HL-60 (cell line): ENCODE measurements around the gene OR5H6.

Experiments used
- DNase-seq, 2 experiments: peaks; one replicate each; pipeline ENCODE4 v3.0.0-alpha.2; 2010 to 2020; ENCODE audit warnings: low read depth in 1 of 2, low spot score in 1 of 2
- H3K27ac ChIP-seq: fragments of 250-450 bp; sonication (Bioruptor Pico); replicated peaks from 2 replicates; pipeline ENCODE4 v1.5.1; 2020; ENCODE audit warnings: mild to moderate bottlenecking, moderate library complexity
- H3K27me3 ChIP-seq: fragments of 250-450 bp; sonication (Bioruptor Pico); 2 replicates; pipeline ENCODE4 v1.5.1; 2021; ENCODE audit warnings: mild to moderate bottlenecking, moderate library complexity; ENCODE audit not compliant: insufficient read depth, poor library complexity, severe bottlenecking
- H3K4me3 ChIP-seq: replicated peaks from 2 replicates; pipeline ENCODE4 v1.5.1; 2011; ENCODE audit warnings: mild to moderate bottlenecking, control low read depth, low read length; ENCODE audit not compliant: insufficient read depth
- GABPA ChIP-seq: IDR thresholded peaks from 2 replicates; pipeline ENCODE4 v1.6.1; 2012; ENCODE audit warnings: low read depth
- POLR2AphosphoS5 ChIP-seq: IDR thresholded peaks from 2 replicates; pipeline ENCODE4 v1.6.1; 2012; ENCODE audit warnings: low read depth
- SPI1 ChIP-seq: IDR thresholded peaks from 2 replicates; pipeline ENCODE4 v1.6.1; 2012; ENCODE audit warnings: low read depth, mild to moderate bottlenecking, borderline replicate concordance
- TF ChIP-seq, protein P1 (sequence below): IDR thresholded peaks from 2 replicates; pipeline ENCODE4 v1.6.1; 2012; ENCODE audit warnings: low read depth; ENCODE audit not compliant: insufficient replicate concordance
- TF ChIP-seq, protein P2 (sequence below): IDR thresholded peaks from one replicate; pipeline ENCODE4 v1.5.1; 2011; ENCODE audit warnings: low read length, control low read depth, inconsistent platforms; ENCODE audit not compliant: insufficient read depth

OR5H6 gene

DNA sequence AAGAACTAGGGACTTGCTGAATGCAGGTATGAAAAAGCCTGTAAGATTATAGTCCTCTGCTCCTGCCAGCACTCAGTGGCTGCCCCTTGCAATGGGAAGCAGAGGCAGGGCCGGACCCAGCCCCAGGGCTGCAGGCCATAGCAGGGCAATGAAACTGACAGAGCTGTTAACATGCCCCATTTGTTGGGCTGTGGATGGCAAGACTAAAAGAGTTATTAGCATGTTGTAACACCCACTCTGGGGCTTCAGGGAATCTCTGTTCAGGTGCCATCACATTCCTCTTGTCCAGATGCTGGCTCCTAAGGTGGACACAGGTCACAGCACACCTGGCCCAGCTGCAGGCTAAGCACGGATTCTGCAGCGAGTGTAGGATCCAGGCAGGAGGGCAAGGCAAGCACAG is 10.9 kb downstream of the OR5H6 start:
- Histone ChIP-seq H3K27me3 (no peaks in the 10 kb centered on the region), H3K27ac (no peak overlapping the region), H3K4me3 (no peak overlapping the region)
- no peak for DNase-seq
- TF ChIP-seq GABPA (no peak), SPI1 (no peak), POLR2AphosphoS5 (no peak)
- TF ChIP-seq, protein P1, sequence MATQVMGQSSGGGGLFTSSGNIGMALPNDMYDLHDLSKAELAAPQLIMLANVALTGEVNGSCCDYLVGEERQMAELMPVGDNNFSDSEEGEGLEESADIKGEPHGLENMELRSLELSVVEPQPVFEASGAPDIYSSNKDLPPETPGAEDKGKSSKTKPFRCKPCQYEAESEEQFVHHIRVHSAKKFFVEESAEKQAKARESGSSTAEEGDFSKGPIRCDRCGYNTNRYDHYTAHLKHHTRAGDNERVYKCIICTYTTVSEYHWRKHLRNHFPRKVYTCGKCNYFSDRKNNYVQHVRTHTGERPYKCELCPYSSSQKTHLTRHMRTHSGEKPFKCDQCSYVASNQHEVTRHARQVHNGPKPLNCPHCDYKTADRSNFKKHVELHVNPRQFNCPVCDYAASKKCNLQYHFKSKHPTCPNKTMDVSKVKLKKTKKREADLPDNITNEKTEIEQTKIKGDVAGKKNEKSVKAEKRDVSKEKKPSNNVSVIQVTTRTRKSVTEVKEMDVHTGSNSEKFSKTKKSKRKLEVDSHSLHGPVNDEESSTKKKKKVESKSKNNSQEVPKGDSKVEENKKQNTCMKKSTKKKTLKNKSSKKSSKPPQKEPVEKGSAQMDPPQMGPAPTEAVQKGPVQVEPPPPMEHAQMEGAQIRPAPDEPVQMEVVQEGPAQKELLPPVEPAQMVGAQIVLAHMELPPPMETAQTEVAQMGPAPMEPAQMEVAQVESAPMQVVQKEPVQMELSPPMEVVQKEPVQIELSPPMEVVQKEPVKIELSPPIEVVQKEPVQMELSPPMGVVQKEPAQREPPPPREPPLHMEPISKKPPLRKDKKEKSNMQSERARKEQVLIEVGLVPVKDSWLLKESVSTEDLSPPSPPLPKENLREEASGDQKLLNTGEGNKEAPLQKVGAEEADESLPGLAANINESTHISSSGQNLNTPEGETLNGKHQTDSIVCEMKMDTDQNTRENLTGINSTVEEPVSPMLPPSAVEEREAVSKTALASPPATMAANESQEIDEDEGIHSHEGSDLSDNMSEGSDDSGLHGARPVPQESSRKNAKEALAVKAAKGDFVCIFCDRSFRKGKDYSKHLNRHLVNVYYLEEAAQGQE: no peak
- TF ChIP-seq, protein P2, sequence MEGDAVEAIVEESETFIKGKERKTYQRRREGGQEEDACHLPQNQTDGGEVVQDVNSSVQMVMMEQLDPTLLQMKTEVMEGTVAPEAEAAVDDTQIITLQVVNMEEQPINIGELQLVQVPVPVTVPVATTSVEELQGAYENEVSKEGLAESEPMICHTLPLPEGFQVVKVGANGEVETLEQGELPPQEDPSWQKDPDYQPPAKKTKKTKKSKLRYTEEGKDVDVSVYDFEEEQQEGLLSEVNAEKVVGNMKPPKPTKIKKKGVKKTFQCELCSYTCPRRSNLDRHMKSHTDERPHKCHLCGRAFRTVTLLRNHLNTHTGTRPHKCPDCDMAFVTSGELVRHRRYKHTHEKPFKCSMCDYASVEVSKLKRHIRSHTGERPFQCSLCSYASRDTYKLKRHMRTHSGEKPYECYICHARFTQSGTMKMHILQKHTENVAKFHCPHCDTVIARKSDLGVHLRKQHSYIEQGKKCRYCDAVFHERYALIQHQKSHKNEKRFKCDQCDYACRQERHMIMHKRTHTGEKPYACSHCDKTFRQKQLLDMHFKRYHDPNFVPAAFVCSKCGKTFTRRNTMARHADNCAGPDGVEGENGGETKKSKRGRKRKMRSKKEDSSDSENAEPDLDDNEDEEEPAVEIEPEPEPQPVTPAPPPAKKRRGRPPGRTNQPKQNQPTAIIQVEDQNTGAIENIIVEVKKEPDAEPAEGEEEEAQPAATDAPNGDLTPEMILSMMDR: no peak

DNA sequence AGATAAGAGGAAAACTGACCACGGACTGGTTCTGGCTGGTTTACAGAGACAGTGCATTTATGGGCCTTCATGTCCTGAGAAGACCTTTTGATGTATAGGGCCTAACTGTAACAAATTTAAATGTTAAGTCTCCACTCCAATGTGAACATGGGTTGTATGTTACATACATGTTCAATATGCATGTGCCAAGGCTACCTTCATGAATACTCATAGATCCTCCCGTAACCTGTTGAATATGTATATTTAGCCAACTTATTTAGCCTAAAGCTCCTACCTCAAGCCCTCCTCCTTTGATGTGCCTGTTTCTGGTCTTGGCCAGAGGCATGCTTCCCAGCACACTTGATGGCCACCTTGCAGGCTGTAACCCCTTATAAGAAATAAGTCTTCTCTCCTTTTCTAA is 18.2 kb downstream of the OR5H6 start, which contains the start of gene OR5H2:
Gene OR5H2, plus strand, starts transcription at position 301 of the 400 bp plus-strand sequence. CDS start 398 bp downstream, outside the sequence.
- Histone ChIP-seq H3K27ac (no peak within 1 kb of the TSS), H3K4me3 (no peak within 1 kb of the TSS), H3K27me3 (no peaks in the 10 kb centered on the region)
- no peak for DNase-seq
- TF ChIP-seq POLR2AphosphoS5 (no peak), GABPA (no peak), SPI1 (no peak)
- TF ChIP-seq, protein P1: no peak
- TF ChIP-seq, protein P2: no peak

DNA sequence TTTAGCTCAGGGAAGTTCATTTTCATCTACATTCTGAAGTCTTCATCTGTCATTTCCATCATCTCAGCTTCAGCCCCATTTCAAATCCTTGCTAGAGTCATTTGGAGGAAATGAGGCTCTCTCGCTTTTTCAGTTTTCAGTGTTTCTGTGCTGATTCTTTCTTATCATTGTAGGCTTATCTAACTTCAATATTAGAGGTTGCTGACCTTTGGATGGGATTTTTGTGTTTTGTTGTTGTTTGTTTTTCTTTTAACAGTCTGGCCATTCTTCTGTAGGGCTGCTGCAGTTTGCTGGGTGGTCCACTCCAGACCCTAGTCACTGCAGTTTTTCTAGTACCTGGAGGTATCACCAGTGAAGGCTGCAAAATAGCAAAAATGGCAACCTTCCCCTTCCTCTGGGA is 26.9 kb downstream of the OR5H6 start:
- TF ChIP-seq POLR2AphosphoS5: no peak
- TF ChIP-seq, protein P2: no peak
- TF ChIP-seq, protein P1: no peak
- no peak for TF ChIP-seq GABPA
- no peak for TF ChIP-seq SPI1
- Histone ChIP-seq H3K27ac (no peak overlapping the region), H3K4me3 (no peak overlapping the region), H3K27me3 (no peaks in the 10 kb centered on the region)
- DNase-seq: no peak
